ENCODE data around the gene GSE1. TPM values are rescaled to one million over a fixed set of nuclear protein-coding genes. Genes with fewer than 3 reads are reported as not detected.
A peak's percentile ranks its signal among the peaks of the same experiment; 100 is the strongest.

GSE1 gene
- total and polyA plus RNA-seq, 2 of the 13 experiments (the other 11 are each of a cell fraction or from before 2014, with no cell fraction given), result 16.1 to 31.2 TPM

DNA sequence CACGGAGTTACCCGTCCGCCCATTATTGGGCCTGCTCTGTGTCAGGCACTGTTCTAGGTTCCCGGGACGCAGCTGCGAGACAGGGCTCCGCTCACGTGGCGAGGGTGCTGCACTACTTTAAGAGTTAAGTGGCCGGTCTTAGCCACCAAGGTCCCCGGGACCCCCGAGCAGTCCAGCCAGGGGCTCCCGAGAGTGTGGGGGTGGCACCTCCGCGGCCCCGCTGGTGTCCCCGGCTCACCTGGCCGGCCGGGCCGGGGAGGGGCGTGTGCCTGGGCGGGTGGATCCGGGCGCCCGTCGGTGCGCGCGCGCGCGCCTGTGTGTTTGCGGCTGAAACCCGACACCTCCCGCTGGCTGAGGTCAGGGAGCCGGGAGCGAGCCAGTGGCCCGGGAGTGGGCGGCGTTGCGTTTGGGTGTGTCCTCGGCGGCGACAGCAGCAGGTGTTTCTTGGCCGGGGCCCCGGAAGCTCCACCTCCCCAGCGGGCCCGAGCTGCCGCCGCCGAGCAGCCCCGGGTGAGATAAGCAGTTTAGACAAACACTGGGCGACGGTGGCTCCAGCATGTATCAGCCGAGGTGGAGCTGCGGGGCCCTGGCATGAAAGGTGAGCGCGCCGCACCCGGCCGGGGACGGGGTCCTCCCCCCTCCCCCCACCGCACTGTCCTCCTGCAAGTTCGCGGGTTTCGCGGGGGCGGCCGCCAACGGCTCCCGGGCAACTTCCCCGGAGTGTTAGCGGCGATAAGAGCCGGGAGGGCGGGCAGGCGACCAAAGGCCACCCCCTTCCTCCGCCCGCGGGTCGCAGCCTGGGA lies at the start of gene GSE1 (continued):
- TF ChIP-seq, protein P1, sequence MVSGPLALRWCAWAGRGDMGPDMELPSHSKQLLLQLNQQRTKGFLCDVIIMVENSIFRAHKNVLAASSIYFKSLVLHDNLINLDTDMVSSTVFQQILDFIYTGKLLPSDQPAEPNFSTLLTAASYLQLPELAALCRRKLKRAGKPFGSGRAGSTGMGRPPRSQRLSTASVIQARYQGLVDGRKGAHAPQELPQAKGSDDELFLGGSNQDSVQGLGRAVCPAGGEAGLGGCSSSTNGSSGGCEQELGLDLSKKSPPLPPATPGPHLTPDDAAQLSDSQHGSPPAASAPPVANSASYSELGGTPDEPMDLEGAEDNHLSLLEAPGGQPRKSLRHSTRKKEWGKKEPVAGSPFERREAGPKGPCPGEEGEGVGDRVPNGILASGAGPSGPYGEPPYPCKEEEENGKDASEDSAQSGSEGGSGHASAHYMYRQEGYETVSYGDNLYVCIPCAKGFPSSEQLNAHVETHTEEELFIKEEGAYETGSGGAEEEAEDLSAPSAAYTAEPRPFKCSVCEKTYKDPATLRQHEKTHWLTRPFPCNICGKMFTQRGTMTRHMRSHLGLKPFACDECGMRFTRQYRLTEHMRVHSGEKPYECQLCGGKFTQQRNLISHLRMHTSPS (CRISPR knock-in tag; IDR thresholded peaks at IDR 0.05; ENCODE audit: low read depth), result peak; percentile 49; the same call in 1 of the 2 replicates
- TF ChIP-seq HOXA9 (CRISPR knock-in tag; IDR thresholded peaks at IDR 0.05; ENCODE audit: borderline replicate concordance) (peak; percentile 73; the same call in 1 of the 2 replicates), ZFYVE20 (CRISPR knock-in tag; IDR thresholded peaks at IDR 0.05; ENCODE audit: borderline replicate concordance, low read depth) (no peak), MZF1 (CRISPR knock-in tag; IDR thresholded peaks at IDR 0.05; ENCODE audit: borderline replicate concordance) (no peak), DMAP1 (CRISPR knock-in tag; IDR thresholded peaks at IDR 0.05) (peak; percentile 68; the same call in 1 of the 2 replicates), CAMTA2 (CRISPR knock-in tag; IDR thresholded peaks at IDR 0.05; ENCODE audit: borderline replicate concordance) (no peak; the same call in 1 of the 2 replicates), HOXA5 (CRISPR knock-in tag; IDR thresholded peaks at IDR 0.05) (peak; percentile 61; the same call in 1 of the 2 replicates), PCBP2 (optimal IDR thresholded peaks at IDR 0.05; ENCODE audit: low read depth, low read length, poor library complexity, severe bottlenecking) (no peak), ZBTB7A (CRISPR knock-in tag; IDR thresholded peaks at IDR 0.05) (no peak), ZNF816 (CRISPR knock-in tag; IDR thresholded peaks at IDR 0.05; ENCODE audit: borderline replicate concordance) (peak; percentile 91), SP5 (CRISPR knock-in tag; IDR thresholded peaks at IDR 0.05; ENCODE audit: borderline replicate concordance, low read depth) (peak; percentile 94), NBN (conservative IDR thresholded peaks at IDR 0.05) (no peak), MAZ (IDR thresholded peaks at IDR 0.05; ENCODE audit: borderline replicate concordance, low read depth, low read length) (no peak; the same call in none of the 2 replicates), MAZ (CRISPR knock-in tag; IDR thresholded peaks at IDR 0.05; ENCODE audit: low read depth) (peak; percentile 93), MED1 (CRISPR knock-in tag; IDR thresholded peaks at IDR 0.05) (peak; percentile 86), KLF13 (CRISPR knock-in tag; IDR thresholded peaks at IDR 0.05) (0 out of 2 replicates have a peak, but pooled peaks have one; percentile 42), NR2F6 (IDR thresholded peaks at IDR 0.05) (peak; percentile 43), NR2F6 (CRISPR knock-in tag; IDR thresholded peaks at IDR 0.05) (peak; percentile 86), ZNF17 (CRISPR knock-in tag; IDR thresholded peaks at IDR 0.05) (no peak), MYC (CRISPR knock-in tag; IDR thresholded peaks at IDR 0.05; ENCODE audit: borderline replicate concordance) (peak; percentile 70)
- TF ChIP-seq, protein P2, sequence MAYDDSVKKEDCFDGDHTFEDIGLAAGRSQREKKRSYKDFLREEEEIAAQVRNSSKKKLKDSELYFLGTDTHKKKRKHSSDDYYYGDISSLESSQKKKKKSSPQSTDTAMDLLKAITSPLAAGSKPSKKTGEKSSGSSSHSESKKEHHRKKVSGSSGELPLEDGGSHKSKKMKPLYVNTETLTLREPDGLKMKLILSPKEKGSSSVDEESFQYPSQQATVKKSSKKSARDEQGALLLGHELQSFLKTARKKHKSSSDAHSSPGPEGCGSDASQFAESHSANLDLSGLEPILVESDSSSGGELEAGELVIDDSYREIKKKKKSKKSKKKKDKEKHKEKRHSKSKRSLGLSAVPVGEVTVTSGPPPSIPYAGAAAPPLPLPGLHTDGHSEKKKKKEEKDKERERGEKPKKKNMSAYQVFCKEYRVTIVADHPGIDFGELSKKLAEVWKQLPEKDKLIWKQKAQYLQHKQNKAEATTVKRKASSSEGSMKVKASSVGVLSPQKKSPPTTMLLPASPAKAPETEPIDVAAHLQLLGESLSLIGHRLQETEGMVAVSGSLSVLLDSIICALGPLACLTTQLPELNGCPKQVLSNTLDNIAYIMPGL (CRISPR knock-in tag; IDR thresholded peaks at IDR 0.05; ENCODE audit: borderline replicate concordance in 1 of 2, low read depth in 1 of 2), result peak; percentile 65 to 73; a peak in 1 of 4 replicates
- TF ChIP-seq, protein P3, sequence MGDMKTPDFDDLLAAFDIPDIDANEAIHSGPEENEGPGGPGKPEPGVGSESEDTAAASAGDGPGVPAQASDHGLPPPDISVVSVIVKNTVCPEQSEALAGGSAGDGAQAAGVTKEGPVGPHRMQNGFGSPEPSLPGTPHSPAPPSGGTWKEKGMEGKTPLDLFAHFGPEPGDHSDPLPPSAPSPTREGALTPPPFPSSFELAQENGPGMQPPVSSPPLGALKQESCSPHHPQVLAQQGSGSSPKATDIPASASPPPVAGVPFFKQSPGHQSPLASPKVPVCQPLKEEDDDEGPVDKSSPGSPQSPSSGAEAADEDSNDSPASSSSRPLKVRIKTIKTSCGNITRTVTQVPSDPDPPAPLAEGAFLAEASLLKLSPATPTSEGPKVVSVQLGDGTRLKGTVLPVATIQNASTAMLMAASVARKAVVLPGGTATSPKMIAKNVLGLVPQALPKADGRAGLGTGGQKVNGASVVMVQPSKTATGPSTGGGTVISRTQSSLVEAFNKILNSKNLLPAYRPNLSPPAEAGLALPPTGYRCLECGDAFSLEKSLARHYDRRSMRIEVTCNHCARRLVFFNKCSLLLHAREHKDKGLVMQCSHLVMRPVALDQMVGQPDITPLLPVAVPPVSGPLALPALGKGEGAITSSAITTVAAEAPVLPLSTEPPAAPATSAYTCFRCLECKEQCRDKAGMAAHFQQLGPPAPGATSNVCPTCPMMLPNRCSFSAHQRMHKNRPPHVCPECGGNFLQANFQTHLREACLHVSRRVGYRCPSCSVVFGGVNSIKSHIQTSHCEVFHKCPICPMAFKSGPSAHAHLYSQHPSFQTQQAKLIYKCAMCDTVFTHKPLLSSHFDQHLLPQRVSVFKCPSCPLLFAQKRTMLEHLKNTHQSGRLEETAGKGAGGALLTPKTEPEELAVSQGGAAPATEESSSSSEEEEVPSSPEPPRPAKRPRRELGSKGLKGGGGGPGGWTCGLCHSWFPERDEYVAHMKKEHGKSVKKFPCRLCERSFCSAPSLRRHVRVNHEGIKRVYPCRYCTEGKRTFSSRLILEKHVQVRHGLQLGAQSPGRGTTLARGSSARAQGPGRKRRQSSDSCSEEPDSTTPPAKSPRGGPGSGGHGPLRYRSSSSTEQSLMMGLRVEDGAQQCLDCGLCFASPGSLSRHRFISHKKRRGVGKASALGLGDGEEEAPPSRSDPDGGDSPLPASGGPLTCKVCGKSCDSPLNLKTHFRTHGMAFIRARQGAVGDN (CRISPR knock-in tag; IDR thresholded peaks at IDR 0.05), result peak; percentile 87
